GM19099 (cell line): ENCODE data around the gene SMIM36.
A peak's percentile ranks its signal among the peaks of the same experiment; 100 is the strongest.

Experiments used
- POLR2A ChIP-seq: IDR thresholded peaks from 3 replicates; pipeline ENCODE4 v1.6.1; 2011; ENCODE audit warnings: low read depth; ENCODE audit not compliant: insufficient read length; ENCODE audit errors: extremely low read depth

Gene SMIM36

DNA sequence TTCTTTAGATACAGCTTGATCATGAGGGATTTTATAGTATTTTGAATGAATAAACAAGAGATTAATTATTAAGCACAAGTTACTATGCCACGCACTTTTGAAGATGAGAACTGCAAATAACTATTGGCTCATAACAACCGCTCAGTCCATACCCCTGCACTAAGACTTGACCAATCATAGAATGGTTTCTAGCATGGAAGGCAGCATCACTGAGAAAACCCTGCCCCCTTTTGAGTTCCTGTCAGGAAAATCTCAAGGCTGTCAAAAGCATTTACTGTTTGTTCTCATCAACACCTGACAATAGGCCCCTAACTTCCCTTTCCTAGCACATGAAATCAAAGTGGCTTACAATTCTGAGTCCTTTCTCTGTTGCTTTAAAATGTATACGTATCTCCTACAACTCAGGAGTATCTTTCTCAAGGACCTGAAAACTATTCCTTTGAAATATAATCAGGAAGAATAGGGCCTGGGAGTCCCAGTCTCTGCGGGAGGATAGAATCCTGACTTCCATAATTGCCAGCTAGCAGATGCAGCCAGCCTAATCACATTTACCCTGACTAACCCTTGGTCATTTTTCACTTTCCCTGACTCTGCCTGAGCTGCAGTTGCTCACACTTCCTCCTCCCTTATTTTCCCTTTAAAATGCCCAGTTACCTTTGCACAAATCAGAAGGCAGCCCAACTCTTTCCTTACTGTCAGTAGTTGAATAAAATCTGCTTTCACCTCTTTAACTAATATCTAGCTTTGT lies 80.5 kb downstream of the SMIM36 start:
- no peak for TF ChIP-seq POLR2A

DNA sequence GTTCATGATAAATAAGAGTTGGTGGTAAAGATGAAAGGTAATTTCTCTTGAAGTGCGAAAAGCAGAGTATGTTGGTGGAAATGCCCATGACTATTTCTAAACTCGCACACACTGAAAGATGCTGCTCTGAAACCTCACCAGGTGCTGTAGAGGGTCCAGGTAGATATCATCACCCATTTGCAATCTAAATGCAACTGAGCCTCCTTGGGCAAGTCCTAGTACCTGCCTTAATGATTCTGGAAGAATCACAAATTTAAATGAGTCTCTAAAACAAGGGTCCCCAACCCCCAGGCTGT lies 83.7 kb downstream of the SMIM36 start:
- no peak for TF ChIP-seq POLR2A

DNA sequence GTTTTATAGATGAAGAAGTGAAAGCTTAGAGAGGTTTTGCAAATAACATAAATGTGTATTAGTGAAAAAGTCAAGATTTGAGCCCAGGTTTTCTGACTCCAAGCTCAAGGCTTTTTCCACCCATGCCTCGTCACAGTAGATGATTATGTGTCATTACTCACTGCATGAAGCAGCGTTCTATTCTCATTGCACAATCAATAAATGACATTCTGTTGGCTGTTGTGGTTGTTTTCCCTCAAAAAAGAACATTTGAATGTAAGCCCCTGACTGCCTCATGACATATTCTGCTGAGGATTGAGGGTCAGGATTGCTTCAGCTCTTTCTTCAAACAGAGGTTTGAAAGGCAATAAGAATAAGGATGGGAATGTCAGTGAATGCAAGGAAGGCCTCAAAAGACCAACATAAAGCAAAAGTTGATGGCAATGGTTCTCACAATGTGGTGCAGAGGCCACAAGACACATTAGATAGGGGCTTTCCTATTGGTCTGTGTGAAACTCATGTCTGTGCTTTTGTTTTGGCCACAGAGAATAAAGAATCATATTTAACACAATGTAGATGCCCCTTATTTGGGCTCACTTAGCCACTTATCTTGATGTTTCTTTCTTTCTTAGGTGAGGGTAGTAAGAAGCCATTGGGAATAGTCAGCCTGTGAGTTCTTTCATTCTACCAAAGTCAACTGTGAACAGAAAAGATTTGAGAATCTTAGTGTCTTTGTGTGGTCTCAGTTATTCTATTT lies 84.2 kb downstream of the SMIM36 start:
- no peak for TF ChIP-seq POLR2A

DNA sequence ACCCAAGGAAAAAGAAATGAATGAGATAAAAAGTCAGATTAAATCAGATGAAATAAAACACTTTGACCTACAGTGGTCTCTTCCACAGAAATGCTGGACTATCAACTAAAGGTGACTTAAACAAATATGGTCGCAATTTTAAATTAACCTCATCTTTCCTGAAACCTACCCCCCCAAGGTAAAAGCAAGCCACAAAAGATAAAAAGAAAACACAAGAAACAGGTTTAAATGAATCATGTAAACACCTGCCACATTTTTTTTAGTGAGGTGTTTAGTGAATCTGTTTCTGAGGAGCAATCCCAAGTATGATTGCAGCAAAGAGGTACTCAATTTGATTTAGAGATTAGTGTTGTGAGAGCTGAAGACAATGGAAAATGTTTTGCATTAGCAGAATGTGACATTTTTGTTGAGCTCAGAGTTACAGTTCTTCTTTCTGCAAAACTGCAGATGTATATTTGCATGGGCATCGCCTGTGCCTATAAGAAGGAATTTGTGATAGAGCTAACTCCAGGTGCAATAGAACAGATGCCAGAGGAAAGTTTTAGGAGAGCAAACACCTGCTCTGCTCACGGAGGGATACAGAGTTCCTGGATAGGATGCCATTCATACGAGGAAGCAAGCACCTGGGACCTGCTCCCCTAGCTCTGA lies 86.2 kb downstream of the SMIM36 start:
- TF ChIP-seq POLR2A: peak; percentile 20

DNA sequence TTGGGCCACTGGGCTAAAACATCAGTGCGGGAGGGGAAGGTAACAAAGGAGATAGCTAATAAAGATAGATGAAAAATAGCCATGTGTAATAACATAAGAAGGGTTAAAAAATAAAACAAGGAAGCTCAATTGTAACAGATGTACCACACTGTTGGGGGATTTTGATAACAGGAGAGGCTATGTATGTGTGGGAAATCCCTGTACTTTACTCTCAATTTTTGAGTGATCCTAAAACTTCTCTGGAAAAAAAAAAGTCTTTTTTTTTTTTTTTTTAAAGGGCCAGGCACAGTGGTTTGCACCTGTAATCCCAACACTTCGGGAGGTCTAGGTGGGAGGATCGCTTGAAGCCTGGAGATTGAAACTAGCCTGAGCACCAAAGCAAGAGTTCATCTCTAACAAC lies 87.7 kb downstream of the SMIM36 start:
- TF ChIP-seq POLR2A: no peak

DNA sequence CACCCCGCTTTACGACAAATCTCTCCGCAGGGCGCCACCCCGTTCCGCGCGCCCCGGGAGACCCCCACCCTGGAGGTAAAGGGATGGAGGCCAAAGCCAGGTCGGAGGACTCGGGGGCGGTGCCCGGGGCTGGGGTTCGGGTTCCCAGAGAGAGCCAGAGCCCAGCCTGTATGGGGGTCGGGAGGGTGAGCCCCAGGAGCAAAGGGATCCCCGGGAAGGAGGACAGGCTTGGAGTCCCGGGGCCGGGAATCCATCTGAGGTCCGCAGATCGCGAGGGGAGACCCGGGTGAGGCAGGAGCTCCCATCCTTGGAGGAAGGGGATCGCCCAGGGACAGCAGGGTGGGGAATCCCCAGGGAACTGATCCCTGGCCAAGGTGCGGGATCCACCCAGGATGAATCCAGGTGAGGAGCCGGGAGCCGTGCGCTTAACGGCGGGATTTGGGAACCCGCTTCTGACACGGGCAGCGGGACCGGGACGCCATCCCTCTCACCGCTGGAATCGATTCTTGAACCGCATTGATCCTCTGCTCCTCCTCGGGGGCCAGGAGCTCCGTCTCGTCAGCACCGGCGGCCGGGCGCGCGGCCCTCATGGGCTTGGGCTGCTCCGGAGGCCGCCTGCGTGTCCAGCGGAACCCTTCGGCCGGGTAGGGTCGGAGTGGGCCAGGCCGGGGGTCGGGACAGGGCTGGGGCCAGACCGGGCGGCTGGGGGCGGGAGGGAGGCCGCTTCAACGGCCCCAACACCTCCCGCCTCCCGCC lies 89.9 kb downstream of the SMIM36 start, which contains the start of gene MMD:
TSS of gene MMD (minus strand) at position 657 of the 756 bp plus-strand sequence. CDS start at position 517, 140 bp downstream.
- TF ChIP-seq POLR2A: peak; percentile 31

DNA sequence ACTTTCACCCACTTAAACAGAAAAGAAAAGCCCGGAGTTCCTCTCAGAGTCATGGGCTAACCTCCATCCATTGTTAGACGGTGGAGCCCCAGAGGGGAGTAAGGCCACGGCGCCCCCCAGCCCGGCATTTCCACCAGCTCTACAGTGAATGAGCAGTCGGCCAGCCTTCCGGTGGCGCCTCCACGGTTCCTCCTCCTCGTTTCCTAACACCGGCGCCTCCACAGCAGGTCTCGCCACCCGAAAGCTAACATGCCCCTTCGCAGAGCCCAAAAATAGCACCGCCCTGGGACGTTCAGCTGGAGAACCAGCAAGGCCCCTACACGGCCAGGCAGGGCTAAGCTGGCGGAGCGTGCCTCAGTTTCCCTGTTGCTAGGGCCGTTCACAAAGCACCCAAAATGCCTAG lies 90.5 kb downstream of the SMIM36 start:
- no peak for TF ChIP-seq POLR2A

DNA sequence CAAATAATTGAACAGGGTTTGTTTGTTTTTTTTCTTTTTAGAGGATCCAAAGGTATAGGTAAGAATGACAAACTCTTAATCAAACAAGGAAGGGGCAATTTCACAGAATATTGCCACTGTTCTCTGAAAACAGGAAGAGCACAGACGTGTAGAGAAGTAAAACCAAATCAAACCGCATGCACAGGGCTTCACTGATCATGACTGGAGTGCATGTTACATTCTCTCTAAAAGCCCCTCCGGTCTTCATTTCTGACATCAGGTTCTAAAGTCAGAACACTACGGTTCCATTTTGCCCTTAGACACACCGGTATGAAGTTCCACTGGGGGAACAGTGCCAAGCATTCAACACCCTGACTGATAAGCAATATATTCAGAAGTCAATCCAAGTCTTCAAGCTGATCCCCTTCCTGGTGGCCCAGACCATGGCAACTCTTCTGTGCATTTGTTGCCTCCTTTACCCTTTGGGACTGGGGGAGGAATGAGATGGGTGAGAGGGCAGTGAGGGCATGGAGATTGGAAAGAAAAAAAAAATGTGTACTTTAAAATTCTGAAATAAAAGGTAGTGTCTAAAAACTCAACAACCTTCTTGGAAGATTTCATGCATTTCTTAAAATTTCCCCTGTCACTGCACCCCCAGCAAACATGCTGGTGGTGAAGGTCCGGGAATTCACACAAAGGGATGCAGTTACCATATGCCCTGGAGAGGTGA lies 91.0 kb downstream of the SMIM36 start:
- TF ChIP-seq POLR2A: peak; percentile 56

DNA sequence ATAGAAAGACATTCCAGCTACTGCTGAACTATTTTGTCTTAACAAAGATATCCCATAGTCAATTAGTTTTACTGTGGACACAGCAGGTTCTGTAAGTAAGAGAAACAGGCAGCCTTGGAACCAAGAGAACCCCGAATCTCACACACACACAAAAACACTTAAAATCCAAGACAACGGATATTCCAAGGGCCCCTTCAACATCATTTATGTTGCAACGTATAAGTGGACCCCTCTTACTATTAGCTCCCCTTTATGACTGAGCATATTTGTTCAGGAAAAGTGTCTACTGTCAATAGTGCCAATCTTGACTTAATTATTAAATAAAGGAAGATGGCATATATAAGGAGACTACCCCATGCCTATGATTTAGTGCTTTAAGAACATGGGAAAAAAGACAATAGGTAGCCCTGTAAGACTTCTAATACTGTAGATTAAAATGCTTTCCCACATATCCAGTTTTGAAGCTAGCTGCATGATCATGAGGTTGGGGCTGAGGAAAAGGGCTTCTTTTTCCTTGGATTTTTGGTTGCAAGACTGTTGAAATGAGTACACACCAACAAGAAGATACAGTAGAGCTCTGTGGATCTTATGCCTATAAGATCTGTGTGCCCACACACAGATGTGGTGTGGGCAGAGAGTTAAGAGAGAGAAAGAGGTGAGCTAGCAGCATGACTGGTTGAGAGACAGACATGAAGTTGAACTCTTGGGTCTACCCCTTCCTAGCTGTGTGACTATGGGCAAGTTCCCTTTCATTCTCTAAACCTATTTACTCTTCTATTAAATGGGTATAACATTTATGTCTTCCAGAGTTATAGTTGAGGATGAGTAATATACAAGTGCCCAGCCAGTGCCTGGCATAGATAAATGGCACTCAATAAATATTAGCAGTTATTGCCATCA lies 92.6 kb downstream of the SMIM36 start:
- TF ChIP-seq POLR2A: peak; percentile 4

DNA sequence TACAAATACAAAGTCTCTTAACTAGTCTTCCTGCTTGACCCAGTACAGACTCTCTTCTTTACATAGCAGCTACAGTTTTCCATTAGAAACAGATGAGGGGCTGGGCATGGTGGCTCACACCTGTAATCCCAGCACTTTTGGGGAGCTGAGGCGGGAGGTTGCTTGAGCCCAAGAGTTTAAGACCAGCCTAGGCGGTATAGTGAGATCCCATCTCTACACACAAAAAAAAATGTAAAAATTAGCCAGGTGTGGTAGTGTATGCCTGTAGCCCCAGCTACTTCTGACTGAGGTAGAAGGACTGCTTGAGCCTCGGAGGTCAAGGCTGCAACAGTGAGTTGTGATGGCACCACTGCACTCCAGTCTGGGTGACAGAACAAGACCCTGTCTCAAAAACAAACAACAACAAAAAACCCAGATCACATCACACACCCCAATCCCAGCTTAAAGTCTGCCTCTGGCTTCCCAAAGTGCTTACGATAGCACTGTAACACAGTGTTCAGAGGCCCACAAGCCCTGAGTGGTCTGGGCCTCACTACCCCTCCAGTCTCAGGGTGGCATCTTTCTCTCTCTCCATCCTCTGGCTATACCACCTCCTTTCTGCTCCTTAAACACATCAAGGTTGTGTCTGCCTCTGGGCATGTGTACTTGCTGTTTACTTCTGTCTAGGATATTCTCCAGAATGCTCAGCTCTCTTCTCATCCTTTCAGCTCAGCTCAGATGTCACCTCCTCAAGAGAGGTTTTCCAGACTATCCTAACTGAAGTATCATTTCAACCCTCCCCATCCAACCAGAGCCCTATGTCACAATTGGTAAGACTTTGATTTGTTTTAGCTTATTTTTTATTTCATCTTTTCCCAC lies 93.6 kb downstream of the SMIM36 start:
- no peak for TF ChIP-seq POLR2A

DNA sequence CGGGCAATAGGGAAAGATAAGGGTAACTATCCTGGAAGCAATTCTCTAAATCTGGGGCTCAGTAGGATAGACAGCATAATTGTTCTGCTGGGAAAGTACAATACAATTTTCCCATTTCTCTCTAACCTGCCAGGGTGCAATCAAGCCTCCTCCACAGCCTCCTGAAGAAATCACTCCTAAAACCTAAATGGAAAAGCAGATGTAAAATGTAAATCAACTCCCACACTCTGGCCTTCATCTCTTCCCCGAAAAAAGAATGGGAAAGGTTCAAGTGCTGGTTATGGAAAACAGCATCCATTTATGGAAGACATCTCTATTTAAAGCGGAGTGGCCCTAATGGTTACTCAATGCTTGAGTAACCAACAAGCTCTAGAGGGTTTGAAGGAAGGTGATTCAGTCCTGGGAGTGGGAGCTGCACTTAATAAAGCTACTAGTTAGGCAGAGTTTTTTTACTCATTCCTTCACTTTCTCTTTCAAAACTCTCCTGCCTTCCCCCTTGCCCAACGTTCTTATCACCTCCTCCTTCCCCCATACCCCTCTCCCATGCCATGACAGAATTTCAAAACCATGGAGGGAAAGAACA lies 94.7 kb downstream of the SMIM36 start:
- TF ChIP-seq POLR2A: no peak

DNA sequence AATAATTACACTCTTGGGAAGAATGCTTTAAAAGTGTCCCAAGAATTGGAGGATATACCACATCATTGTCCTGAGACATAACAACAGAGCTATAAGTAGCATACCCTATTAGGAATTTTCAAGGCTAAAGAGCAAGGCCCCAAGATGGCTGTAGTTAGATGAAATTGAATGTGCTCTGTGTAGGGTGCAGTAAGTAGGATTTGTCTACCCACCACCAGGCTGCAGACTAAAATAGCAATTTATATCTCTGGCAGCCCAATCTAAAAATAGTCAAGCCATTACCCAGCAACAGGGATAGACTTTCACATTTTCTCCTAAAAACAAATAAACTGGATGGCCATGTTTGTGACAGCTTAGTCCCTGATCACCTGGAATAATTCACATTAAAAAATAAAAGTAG lies 95.3 kb downstream of the SMIM36 start:
- no peak for TF ChIP-seq POLR2A
